ENCODE data around the gene GREB1L.
"Not testable (repeated sequence)": the region's sequence is repeated elsewhere in the genome, so short reads cannot be mapped to it uniquely, and the experiment has no call there.

GREB1L gene

DNA sequence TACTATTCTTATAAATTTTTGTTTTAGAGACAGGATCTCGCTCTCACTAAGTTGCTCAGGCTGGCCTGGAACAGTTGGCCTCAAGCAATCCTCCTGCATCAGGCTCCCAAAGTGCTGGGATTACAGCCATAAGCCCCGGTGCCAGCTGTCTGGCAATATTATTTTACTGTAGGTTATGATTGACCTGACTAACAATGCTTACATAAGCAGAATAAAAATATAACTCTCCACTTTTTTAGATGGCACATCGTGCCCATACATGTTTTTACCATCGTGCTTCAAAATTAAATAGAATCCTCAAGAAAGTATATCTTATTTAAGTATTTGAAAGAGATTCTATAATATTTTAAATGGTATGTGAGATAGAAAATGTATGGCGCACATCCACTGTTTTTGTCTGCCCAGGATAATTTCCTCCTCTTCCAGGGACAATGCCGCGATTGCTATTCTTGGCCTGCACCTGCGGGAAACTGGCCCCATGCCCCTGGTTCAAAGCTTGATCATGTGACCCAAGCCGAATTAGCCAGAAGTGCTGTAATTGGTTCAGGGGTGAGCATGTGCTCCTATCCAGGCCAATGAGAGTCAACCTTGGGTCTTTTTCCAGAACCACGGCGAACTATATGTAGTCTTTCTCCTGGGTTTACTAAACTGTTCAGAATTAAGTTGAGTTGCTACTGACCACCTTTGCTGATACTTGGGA lies 38.3 kb upstream of the GREB1L start:
- no peaks in the 10 kb centered on the region for H3K36me3 ChIP-seq
- H3K9me3 ChIP-seq (ENCODE audit: severe bottlenecking): no peaks in the 10 kb centered on the region
- no peak overlapping the region for H3K4me3 ChIP-seq (ENCODE audit: low read depth, low read length)
- TF ChIP-seq, protein P1, sequence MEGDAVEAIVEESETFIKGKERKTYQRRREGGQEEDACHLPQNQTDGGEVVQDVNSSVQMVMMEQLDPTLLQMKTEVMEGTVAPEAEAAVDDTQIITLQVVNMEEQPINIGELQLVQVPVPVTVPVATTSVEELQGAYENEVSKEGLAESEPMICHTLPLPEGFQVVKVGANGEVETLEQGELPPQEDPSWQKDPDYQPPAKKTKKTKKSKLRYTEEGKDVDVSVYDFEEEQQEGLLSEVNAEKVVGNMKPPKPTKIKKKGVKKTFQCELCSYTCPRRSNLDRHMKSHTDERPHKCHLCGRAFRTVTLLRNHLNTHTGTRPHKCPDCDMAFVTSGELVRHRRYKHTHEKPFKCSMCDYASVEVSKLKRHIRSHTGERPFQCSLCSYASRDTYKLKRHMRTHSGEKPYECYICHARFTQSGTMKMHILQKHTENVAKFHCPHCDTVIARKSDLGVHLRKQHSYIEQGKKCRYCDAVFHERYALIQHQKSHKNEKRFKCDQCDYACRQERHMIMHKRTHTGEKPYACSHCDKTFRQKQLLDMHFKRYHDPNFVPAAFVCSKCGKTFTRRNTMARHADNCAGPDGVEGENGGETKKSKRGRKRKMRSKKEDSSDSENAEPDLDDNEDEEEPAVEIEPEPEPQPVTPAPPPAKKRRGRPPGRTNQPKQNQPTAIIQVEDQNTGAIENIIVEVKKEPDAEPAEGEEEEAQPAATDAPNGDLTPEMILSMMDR (IDR thresholded peaks at IDR 0.05; ENCODE audit: low read depth, low read length): no peak
- H3K27ac ChIP-seq: no peak overlapping the region
- no peaks in the 10 kb centered on the region for H3K27me3 ChIP-seq (ENCODE audit: insufficient read depth, low read depth, severe bottlenecking)
- no peak for DNase-seq

DNA sequence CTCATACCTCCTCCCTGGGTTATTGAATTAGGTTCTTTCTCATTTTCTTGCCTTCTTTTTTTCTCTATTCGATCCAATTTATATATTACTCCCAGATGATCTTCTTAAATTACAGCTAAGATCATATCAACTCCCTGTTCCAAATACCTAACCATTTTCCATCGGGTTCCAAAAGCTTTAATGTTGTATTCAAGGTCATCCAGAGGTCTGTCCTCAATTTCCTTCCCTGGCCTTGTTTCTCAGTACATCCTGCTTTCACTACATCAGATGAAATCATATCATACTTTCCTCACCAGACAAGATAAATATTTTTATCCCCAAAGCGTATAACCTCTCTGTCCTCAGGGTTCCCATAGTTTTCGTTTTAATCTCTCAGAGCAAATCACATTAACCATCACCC lies 36.3 kb upstream of the GREB1L start:
- TF ChIP-seq, protein P1 (IDR thresholded peaks at IDR 0.05; ENCODE audit: low read depth, low read length): no peak
- no peaks in the 10 kb centered on the region for H3K9me3 ChIP-seq (ENCODE audit: severe bottlenecking)
- no peaks in the 10 kb centered on the region for H3K27me3 ChIP-seq (ENCODE audit: insufficient read depth, low read depth, severe bottlenecking)
- H3K27ac ChIP-seq: no peak overlapping the region
- H3K36me3 ChIP-seq: no peaks in the 10 kb centered on the region
- no peak for DNase-seq
- H3K4me3 ChIP-seq (ENCODE audit: low read depth, low read length): no peak overlapping the region

DNA sequence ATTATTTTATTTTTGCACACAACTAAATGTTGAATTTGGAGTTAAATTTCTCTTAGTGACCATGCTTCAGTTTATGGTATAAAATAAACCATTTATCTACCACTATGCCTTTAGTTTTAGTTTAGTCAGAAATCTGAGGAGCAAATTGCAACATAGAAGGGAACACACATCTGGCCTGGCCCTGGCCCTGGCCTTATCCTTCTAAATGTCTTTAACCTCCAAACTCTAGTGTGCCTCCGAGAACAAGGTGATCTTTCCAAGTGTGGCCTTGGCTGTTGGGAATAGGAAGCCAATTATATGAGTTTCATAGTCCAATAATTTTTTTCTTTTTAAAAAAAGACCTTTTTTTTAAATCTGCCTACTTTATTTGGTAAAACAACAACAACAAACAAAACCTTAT lies 31.8 kb upstream of the GREB1L start:
- Histone ChIP-seq H3K27me3 (ENCODE audit: insufficient read depth, low read depth, severe bottlenecking) (no peaks in the 10 kb centered on the region), H3K27ac (no peak overlapping the region), H3K4me3 (ENCODE audit: low read depth, low read length) (no peak overlapping the region), H3K9me3 (ENCODE audit: severe bottlenecking) (no peaks in the 10 kb centered on the region), H3K36me3 (no peaks in the 10 kb centered on the region)
- TF ChIP-seq, protein P1 (IDR thresholded peaks at IDR 0.05; ENCODE audit: low read depth, low read length): no peak
- DNase-seq: no peak

DNA sequence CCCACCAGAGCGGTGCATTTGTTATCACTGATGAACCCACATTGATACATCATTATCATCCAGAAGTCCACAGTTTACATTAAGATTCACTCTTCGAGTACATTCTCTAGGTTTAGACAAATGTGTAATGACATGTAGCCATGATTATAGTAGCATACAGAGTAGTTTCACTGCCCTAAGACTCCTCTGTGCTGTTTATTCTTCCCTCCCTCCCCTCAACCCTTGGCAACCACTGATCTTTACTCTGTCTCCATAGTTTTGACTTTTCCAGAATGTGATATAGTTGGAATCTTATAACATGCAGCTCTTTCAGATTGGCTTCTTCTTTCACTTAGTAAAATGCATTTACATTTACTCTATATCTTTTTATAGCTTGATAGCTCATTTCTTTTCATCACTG lies 31.2 kb upstream of the GREB1L start:
- DNase-seq: no peak
- TF ChIP-seq, protein P1 (IDR thresholded peaks at IDR 0.05; ENCODE audit: low read depth, low read length): no peak
- no peaks in the 10 kb centered on the region for H3K36me3 ChIP-seq
- no peaks in the 10 kb centered on the region for H3K27me3 ChIP-seq (ENCODE audit: insufficient read depth, low read depth, severe bottlenecking)
- no peaks in the 10 kb centered on the region for H3K9me3 ChIP-seq (ENCODE audit: severe bottlenecking)
- no peak overlapping the region for H3K27ac ChIP-seq
- H3K4me3 ChIP-seq (ENCODE audit: low read depth, low read length): no peak overlapping the region

- H3K4me3 ChIP-seq (ENCODE audit: low read depth, low read length); H3K27ac ChIP-seq; H3K27me3 ChIP-seq (ENCODE audit: insufficient read depth, low read depth, severe bottlenecking); H3K36me3 ChIP-seq; DNase-seq; H3K9me3 ChIP-seq (ENCODE audit: severe bottlenecking): not testable (repeated sequence)
Observed at GRCh38 chr18:21214409-21214808, 27.6 kb upstream of the GREB1L start.

DNA sequence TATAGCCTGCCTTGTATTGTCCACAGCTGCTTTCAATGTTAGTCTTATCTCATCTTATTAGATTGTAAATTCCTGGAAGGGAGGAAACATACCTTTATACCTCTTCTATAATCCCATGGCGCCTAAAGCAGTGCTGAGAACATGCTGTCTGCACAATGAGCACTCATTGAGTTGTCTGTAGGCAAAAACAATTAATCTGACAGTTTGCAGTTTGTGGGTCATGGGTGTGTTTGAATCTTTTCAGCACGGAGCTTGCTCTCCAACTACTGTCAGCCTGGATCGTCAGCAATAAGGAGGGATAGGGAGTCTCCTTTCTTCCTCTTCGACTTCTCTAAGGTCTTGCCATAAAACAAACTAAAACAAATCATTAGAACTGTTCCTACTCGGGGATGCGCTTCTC lies 26.5 kb upstream of the GREB1L start:
- no peak for DNase-seq
- H3K27me3 ChIP-seq (ENCODE audit: insufficient read depth, low read depth, severe bottlenecking): no peaks in the 10 kb centered on the region

More for the DNA sequence above, 26.5 kb upstream of the GREB1L start:
- no peak overlapping the region for H3K27ac ChIP-seq
- no peaks in the 10 kb centered on the region for H3K9me3 ChIP-seq (ENCODE audit: severe bottlenecking)
- TF ChIP-seq, protein P1 (IDR thresholded peaks at IDR 0.05; ENCODE audit: low read depth, low read length): no peak
- H3K4me3 ChIP-seq (ENCODE audit: low read depth, low read length): no peak overlapping the region
- H3K36me3 ChIP-seq: no peaks in the 10 kb centered on the region
